ENCODE results near the gene MAIP1.

MAIP1 gene

GRCh38 chr2:199984755-199985154 is 29.4 kb downstream of the MAIP1 start:
- Histone ChIP-seq H2BK5ac (ENCODE audit: low read length) (no peak overlapping the region), H4K91ac (ENCODE audit: low read depth, low read length, poor library complexity) (no peak overlapping the region), H3K36me3 (replicated peaks in 1 of 2; ENCODE audit: control insufficient read depth in 2 of 2, insufficient read depth in 2 of 2, low read length in 2 of 2) (no peaks in the 10 kb centered on the region), H3K18ac (ENCODE audit: low read length) (no peak overlapping the region), H3K79me1 (ENCODE audit: low read depth, low read length) (no peaks in the 10 kb centered on the region), H3K4me3 (ENCODE audit: low read length in 2 of 2) (no peak overlapping the region), H3K27me3 (ENCODE audit: control insufficient read depth in 3 of 3, insufficient read depth in 3 of 3, low read depth in 1 of 3, low read length in 3 of 3) (no peaks in the 10 kb centered on the region), H3K9ac (ENCODE audit: low read depth, low read length, poor library complexity) (no peak overlapping the region), H2BK12ac (ENCODE audit: low read length) (no peak overlapping the region), H2AFZ (ENCODE audit: low read length) (no peak overlapping the region), H2BK15ac (ENCODE audit: low read length) (no peak overlapping the region), H2AK5ac (ENCODE audit: low read depth, low read length) (no peak overlapping the region), H3K27ac (replicated peaks; ENCODE audit: low read length) (no peak overlapping the region), H3K23ac (ENCODE audit: low read depth, low read length, poor library complexity) (no peak overlapping the region), H3K14ac (ENCODE audit: low read length) (no peak overlapping the region), H3K4me2 (ENCODE audit: insufficient read depth, low read length, poor library complexity, severe bottlenecking) (no peak overlapping the region), H3K4ac (ENCODE audit: low read length) (no peak overlapping the region), H3K4me1 (ENCODE audit: control insufficient read depth in 2 of 2, insufficient read depth in 1 of 2, low read depth in 1 of 2, low read length in 2 of 2) (peaks cover 5 to 21% of the 10 kb centered on the region in 2 donors), H4K8ac (ENCODE audit: low read depth, low read length) (no peak overlapping the region), H3K9me3 (replicated peaks in 1 of 2; ENCODE audit: control insufficient read depth in 2 of 2, insufficient read depth in 1 of 2, low read depth in 1 of 2, low read length in 2 of 2) (no peaks in the 10 kb centered on the region), H2BK120ac (ENCODE audit: low read depth, low read length) (no peak overlapping the region)
- no CpG with 5 or more reads among the region's 2 CpGs for WGBS, 2 donors (ENCODE audit: extremely low coverage in 2 of 2, insufficient read length in 2 of 2, insufficient replicate concordance in 1 of 2)
- DNase-seq (ENCODE audit: low spot score) = no peak

- no peak overlapping the region for H2BK15ac ChIP-seq (ENCODE audit: low read length)
- H3K4ac ChIP-seq (ENCODE audit: low read length) = no peak overlapping the region
- no CpG with 5 or more reads among the region's 6 CpGs for WGBS, 2 donors (ENCODE audit: extremely low coverage in 2 of 2, insufficient read length in 2 of 2, insufficient replicate concordance in 1 of 2)
- H3K27me3 ChIP-seq (ENCODE audit: control insufficient read depth in 3 of 3, insufficient read depth in 3 of 3, low read depth in 1 of 3, low read length in 3 of 3) = no peaks in the 10 kb centered on the region
- no peak overlapping the region for H3K18ac ChIP-seq (ENCODE audit: low read length)
- H3K23ac ChIP-seq (ENCODE audit: low read depth, low read length, poor library complexity) = no peak overlapping the region
- H3K9me3 ChIP-seq (replicated peaks in 1 of 2; ENCODE audit: control insufficient read depth in 2 of 2, insufficient read depth in 1 of 2, low read depth in 1 of 2, low read length in 2 of 2) = no peaks in the 10 kb centered on the region
- no peak overlapping the region for H2BK5ac ChIP-seq (ENCODE audit: low read length)
- H3K4me2 ChIP-seq (ENCODE audit: insufficient read depth, low read length, poor library complexity, severe bottlenecking) = no peak overlapping the region
- H3K4me3 ChIP-seq (ENCODE audit: low read length in 2 of 2) = no peak overlapping the region
- H3K4me1 ChIP-seq (ENCODE audit: control insufficient read depth in 2 of 2, insufficient read depth in 1 of 2, low read depth in 1 of 2, low read length in 2 of 2) = peaks cover 3 to 19% of the 10 kb centered on the region in 2 donors
- no peak overlapping the region for H2BK120ac ChIP-seq (ENCODE audit: low read depth, low read length)
- no peaks in the 10 kb centered on the region for H3K79me1 ChIP-seq (ENCODE audit: low read depth, low read length)
- H4K8ac ChIP-seq (ENCODE audit: low read depth, low read length) = no peak overlapping the region
- H3K36me3 ChIP-seq (replicated peaks in 1 of 2; ENCODE audit: control insufficient read depth in 2 of 2, insufficient read depth in 2 of 2, low read length in 2 of 2) = no peaks in the 10 kb centered on the region
- DNase-seq (ENCODE audit: low spot score) = peak; percentile 49
- no peak overlapping the region for H3K14ac ChIP-seq (ENCODE audit: low read length)
- no peak overlapping the region for H3K27ac ChIP-seq (replicated peaks; ENCODE audit: low read length)
- H2BK12ac ChIP-seq (ENCODE audit: low read length) = no peak overlapping the region
- H2AFZ ChIP-seq (ENCODE audit: low read length) = peak overlapping the region; percentile 88
- no peak overlapping the region for H2AK5ac ChIP-seq (ENCODE audit: low read depth, low read length)
- no peak overlapping the region for H3K9ac ChIP-seq (ENCODE audit: low read depth, low read length, poor library complexity)
- no peak overlapping the region for H4K91ac ChIP-seq (ENCODE audit: low read depth, low read length, poor library complexity)
Observed at GRCh38 chr2:199985625-199986207, 30.3 kb downstream of the MAIP1 start.

DNA sequence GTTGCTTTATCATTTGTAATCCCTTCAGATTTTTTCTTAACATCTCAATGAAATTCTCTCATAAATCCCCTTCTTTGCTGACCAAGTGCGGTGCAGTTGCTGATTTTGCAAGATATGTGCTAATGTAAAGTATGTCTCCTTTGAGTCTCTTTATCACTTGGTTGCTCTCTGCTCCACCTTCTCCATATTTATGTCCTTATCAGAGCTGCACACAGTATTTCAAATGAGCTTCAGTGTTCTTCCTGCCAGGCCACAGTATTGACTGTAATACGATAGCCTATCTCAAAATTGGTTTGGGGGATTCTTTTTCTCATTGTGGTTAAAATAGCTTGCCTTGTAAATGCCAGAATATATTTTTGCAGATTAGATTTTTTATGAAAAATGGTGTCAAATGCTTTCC is 32.2 kb downstream of the MAIP1 start:
- Histone ChIP-seq H3K4ac (ENCODE audit: low read length) (no peak overlapping the region), H3K36me3 (replicated peaks in 1 of 2; ENCODE audit: control insufficient read depth in 2 of 2, insufficient read depth in 2 of 2, low read length in 2 of 2) (no peaks in the 10 kb centered on the region), H3K4me3 (ENCODE audit: low read length in 2 of 2) (no peak overlapping the region), H3K4me1 (ENCODE audit: control insufficient read depth in 2 of 2, insufficient read depth in 1 of 2, low read depth in 1 of 2, low read length in 2 of 2) (peaks cover under 1 to 13% of the 10 kb centered on the region in 2 donors), H4K91ac (ENCODE audit: low read depth, low read length, poor library complexity) (no peak overlapping the region), H3K4me2 (ENCODE audit: insufficient read depth, low read length, poor library complexity, severe bottlenecking) (no peak overlapping the region), H3K27ac (replicated peaks; ENCODE audit: low read length) (no peak overlapping the region), H2BK5ac (ENCODE audit: low read length) (no peak overlapping the region), H2AFZ (ENCODE audit: low read length) (peak overlapping the region; percentile 82), H3K27me3 (ENCODE audit: control insufficient read depth in 3 of 3, insufficient read depth in 3 of 3, low read depth in 1 of 3, low read length in 3 of 3) (no peaks in the 10 kb centered on the region), H3K79me1 (ENCODE audit: low read depth, low read length) (no peaks in the 10 kb centered on the region), H2BK120ac (ENCODE audit: low read depth, low read length) (no peak overlapping the region), H3K9me3 (replicated peaks in 1 of 2; ENCODE audit: control insufficient read depth in 2 of 2, insufficient read depth in 1 of 2, low read depth in 1 of 2, low read length in 2 of 2) (no peaks in the 10 kb centered on the region), H3K14ac (ENCODE audit: low read length) (no peak overlapping the region), H4K8ac (ENCODE audit: low read depth, low read length) (no peak overlapping the region), H2BK12ac (ENCODE audit: low read length) (no peak overlapping the region), H3K9ac (ENCODE audit: low read depth, low read length, poor library complexity) (no peak overlapping the region), H2BK15ac (ENCODE audit: low read length) (no peak overlapping the region), H3K23ac (ENCODE audit: low read depth, low read length, poor library complexity) (no peak overlapping the region), H2AK5ac (ENCODE audit: low read depth, low read length) (no peak overlapping the region), H3K18ac (ENCODE audit: low read length) (no peak overlapping the region)
- no peak for DNase-seq (ENCODE audit: low spot score)
- WGBS, 2 donors (ENCODE audit: extremely low coverage in 2 of 2, insufficient read length in 2 of 2, insufficient replicate concordance in 1 of 2) = no CpG with 5 or more reads among the region's 2 CpGs

DNA sequence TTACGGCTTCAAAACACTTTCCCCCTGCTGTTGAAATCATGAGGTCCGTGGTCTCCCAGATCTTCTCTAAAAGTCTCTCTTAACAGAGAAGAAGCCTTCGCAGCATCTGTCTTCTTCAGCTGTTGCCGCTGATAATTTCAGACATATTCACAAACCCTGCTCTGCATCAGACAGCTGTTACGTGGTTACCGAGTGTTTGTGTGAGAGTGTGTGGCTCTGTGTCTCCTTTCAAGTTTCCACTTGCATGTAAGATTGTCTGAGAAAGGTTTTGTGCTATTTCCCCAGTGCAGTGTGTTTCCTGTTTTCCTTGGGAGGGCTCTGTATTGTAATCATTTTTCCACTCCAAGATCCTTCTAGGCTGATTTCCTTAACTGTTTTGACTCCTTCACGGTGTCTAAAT is 32.8 kb downstream of the MAIP1 start:
- Histone ChIP-seq H2BK5ac (ENCODE audit: low read length) (no peak overlapping the region), H3K27me3 (ENCODE audit: control insufficient read depth in 3 of 3, insufficient read depth in 3 of 3, low read depth in 1 of 3, low read length in 3 of 3) (no peaks in the 10 kb centered on the region), H3K9ac (ENCODE audit: low read depth, low read length, poor library complexity) (no peak overlapping the region), H3K4me2 (ENCODE audit: insufficient read depth, low read length, poor library complexity, severe bottlenecking) (no peak overlapping the region), H2BK120ac (ENCODE audit: low read depth, low read length) (no peak overlapping the region), H3K9me3 (replicated peaks in 1 of 2; ENCODE audit: control insufficient read depth in 2 of 2, insufficient read depth in 1 of 2, low read depth in 1 of 2, low read length in 2 of 2) (no peaks in the 10 kb centered on the region), H4K91ac (ENCODE audit: low read depth, low read length, poor library complexity) (no peak overlapping the region), H2AK5ac (ENCODE audit: low read depth, low read length) (no peak overlapping the region), H3K4me1 (ENCODE audit: control insufficient read depth in 2 of 2, insufficient read depth in 1 of 2, low read depth in 1 of 2, low read length in 2 of 2) (peaks cover 0 to 13% of the 10 kb centered on the region in 2 donors), H2BK12ac (ENCODE audit: low read length) (no peak overlapping the region), H3K23ac (ENCODE audit: low read depth, low read length, poor library complexity) (no peak overlapping the region), H2AFZ (ENCODE audit: low read length) (peak overlapping the region; percentile 82), H3K4ac (ENCODE audit: low read length) (no peak overlapping the region), H3K79me1 (ENCODE audit: low read depth, low read length) (no peaks in the 10 kb centered on the region), H3K18ac (ENCODE audit: low read length) (no peak overlapping the region), H4K8ac (ENCODE audit: low read depth, low read length) (no peak overlapping the region), H3K36me3 (replicated peaks in 1 of 2; ENCODE audit: control insufficient read depth in 2 of 2, insufficient read depth in 2 of 2, low read length in 2 of 2) (no peaks in the 10 kb centered on the region), H3K27ac (replicated peaks; ENCODE audit: low read length) (no peak overlapping the region), H3K4me3 (ENCODE audit: low read length in 2 of 2) (no peak overlapping the region), H2BK15ac (ENCODE audit: low read length) (no peak overlapping the region), H3K14ac (ENCODE audit: low read length) (no peak overlapping the region)
- DNase-seq (ENCODE audit: low spot score) = no peak
- no CpG with 5 or more reads among the region's 7 CpGs for WGBS, 2 donors (ENCODE audit: extremely low coverage in 2 of 2, insufficient read length in 2 of 2, insufficient replicate concordance in 1 of 2)

All from neuronal stem cell (in vitro differentiated cells).